ENCODE measurements around the gene VPS13D. TPM values are rescaled to one million over a fixed set of nuclear protein-coding genes. Genes with fewer than 3 reads are reported as not detected.

The VPS13D gene
- total RNA-seq, 1 experiment from 2014 or later, result 20.2 TPM

- Histone ChIP-seq H2AK5ac (ENCODE audit: insufficient read length, low read length) (no peak overlapping the region), H3K27me3 (ENCODE audit: insufficient read depth, low read length) (no peaks in the 10 kb centered on the region), H3K4me1 (ENCODE audit: insufficient read depth, low read length) (no peaks in the 10 kb centered on the region; the same call in 1 of the 2 replicates), H3K79me2 (ENCODE audit: insufficient read depth, low read length) (no peaks in the 10 kb centered on the region), H2BK15ac (ENCODE audit: low read depth, low read length) (no peak overlapping the region), H3K4me2 (ENCODE audit: insufficient read depth, insufficient read length, low read length) (no peak overlapping the region), H3K27ac (ENCODE audit: insufficient read length, low read depth, low read length) (no peak overlapping the region), H2BK20ac (ENCODE audit: low read depth, low read length, poor library complexity, severe bottlenecking) (no peak overlapping the region), H3K9me3 (ENCODE audit: control insufficient read depth, low read depth, low read length) (no peaks in the 10 kb centered on the region), H3K23ac (ENCODE audit: insufficient read length, low read depth, low read length) (no peak overlapping the region), H4K8ac (replicated peaks; ENCODE audit: insufficient read length, low read depth, low read length) (no peak overlapping the region), H3K4ac (ENCODE audit: low read depth, low read length) (no peak overlapping the region), H4K5ac (ENCODE audit: insufficient read length, low read depth, low read length) (no peak overlapping the region), H2BK12ac (ENCODE audit: insufficient read length, low read depth, low read length) (no peak overlapping the region), H3K23me2 (ENCODE audit: insufficient read length, low read depth, low read length, poor library complexity, severe bottlenecking) (no peaks in the 10 kb centered on the region), H2BK5ac (ENCODE audit: insufficient read length, low read length) (no peak overlapping the region), H3K14ac (ENCODE audit: insufficient read depth, low read length) (no peak overlapping the region), H3K18ac (ENCODE audit: insufficient read length, low read depth, low read length) (no peak overlapping the region), H3K56ac (ENCODE audit: insufficient read length, low read depth, low read length) (no peak overlapping the region), H4K20me1 (ENCODE audit: control insufficient read depth, insufficient read depth, insufficient read length) (no peaks in the 10 kb centered on the region), H4K91ac (ENCODE audit: insufficient read length, low read depth, low read length) (no peak overlapping the region), H3K79me1 (ENCODE audit: insufficient read depth, low read depth, low read length, poor library complexity, severe bottlenecking) (no peaks in the 10 kb centered on the region), H2AFZ (ENCODE audit: low read length) (no peak overlapping the region), H2BK120ac (ENCODE audit: low read depth, low read length, poor library complexity, severe bottlenecking) (no peak overlapping the region), H3K9ac (ENCODE audit: extremely low read depth, insufficient read length, low read length) (no peak overlapping the region), H3T11ph (ENCODE audit: low read length) (no peak overlapping the region)
- Mint-ChIP-seq H3K27me3 (ENCODE audit: low read depth) (no peaks in the 10 kb centered on the region), H3K4me3 (no peak overlapping the region), H3K36me3 (ENCODE audit: insufficient read depth in 1 of 3, low read depth in 3 of 3) (no peaks in the 10 kb centered on the region; a peak in 1 of 7 replicates), H3K4me1 (peaks cover 7 to 30% of the 10 kb centered on the region in 2 experiments), H3K9me3 (no peaks in the 10 kb centered on the region), H3K27ac (no peak overlapping the region)
- no peak for TF ChIP-seq CTCF (conservative IDR thresholded peaks at IDR 0.05)
- DNase-seq, result no peak
- no CpG with 5 or more reads among the region's 9 CpGs for WGBS (ENCODE audit: extremely low coverage, insufficient read length, low lambda C conversion rate)
Observed at GRCh38 chr1:12543740-12544154, 313.9 kb downstream of the VPS13D start.

Measured in H9 (cell line).